HG02759 (cell line): ENCODE data around the gene PMEPA1.

Experiments used
- ATAC-seq: cut with Tn5 transposase; IDR thresholded peaks from one replicate; pipeline ENCODE4 v1.9.1; 2021; ENCODE audit warnings: mild to moderate bottlenecking, moderate library complexity; ENCODE audit not compliant: unreplicated experiment

PMEPA1 gene

DNA sequence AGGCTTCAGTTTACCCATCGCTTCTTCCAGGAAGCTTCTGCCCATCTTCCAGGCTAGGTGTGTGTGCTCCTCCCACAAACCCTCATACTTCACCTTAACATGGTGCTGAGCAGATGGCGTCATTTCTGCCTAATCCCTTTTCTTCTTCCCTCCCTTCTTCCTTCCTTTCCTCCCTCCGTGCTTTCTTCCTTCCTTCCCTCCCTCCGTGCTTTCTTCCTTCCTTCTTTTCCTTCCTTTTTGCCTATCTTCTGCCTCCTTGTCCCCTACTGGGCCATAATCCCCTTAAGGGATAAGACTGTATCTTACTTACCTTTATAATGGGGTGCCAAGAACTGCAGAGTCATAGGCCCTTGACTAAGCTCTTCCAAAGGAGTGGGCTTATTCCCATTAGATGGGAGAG lies 27.5 kb upstream of the PMEPA1 start:
- ATAC-seq: no peak

DNA sequence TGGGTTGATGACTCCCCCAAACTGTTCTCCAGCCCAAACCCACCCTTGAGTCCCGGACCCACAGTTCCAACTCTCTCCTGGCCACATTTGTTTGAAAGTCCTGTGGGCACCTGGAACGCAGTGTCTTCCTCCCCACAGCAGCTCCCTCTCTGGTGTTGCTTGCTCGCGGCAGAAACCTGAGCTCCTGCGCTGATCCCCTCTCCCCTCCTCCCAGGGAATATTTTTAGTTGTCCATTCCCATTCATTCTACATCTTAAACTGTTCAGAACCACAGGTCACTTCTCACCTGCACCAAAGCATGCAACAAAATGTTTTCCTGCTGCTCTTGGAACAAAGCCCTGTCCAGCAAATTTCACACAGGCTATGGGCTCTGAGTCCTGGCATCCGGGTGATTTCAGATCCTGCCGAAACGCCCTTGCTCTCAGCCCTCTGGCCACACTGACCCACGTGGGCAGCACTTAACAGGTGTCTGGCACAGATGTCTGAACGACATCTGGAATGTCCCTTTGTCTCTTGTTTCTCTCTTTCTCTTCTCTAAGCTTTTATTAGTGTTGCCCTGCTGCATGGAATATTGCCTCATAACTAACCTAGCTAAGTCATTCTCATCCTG lies 27.0 kb upstream of the PMEPA1 start:
- ATAC-seq: no peak

DNA sequence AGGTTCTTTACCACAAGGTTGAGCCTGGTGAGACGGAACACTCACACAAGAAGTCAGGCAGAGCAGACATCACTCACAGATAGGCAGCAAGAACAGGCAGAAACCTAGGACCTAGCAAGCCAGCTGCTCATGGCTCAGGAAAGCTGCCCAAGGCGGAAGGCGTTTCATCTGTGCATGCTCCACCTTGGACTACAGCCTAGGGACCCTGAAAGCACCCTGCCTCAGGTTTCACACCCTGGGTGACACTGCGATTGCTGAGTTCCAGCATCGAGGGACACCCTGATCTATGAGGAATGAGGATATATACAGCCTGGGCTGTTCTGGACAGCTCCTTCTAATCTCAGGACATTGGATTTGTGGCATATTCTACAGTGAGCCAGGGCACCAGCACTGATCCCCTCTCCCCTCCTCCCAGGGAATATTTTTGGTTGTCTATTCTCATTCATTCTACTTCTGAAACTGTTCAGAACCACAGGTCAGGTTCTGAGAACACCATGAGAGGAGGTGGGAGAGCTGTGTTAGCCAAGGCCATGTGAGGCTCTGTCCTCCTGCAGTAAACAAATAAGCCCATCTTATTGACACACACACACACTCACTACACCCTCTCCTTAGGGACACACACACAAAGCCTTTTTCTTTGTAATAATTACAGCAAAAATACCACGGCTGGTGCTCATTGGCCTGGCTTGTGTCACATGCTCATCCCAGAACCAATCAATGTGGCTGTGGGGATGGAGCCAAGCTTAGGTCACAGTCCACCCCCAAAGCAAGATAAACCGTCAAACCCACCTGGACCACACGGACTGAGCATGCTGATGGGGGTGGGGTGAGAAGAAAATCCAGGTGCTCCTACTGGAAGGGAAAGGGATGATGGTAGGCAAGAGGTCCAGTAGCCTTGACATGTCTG lies 26.3 kb upstream of the PMEPA1 start:
- ATAC-seq: no peak

DNA sequence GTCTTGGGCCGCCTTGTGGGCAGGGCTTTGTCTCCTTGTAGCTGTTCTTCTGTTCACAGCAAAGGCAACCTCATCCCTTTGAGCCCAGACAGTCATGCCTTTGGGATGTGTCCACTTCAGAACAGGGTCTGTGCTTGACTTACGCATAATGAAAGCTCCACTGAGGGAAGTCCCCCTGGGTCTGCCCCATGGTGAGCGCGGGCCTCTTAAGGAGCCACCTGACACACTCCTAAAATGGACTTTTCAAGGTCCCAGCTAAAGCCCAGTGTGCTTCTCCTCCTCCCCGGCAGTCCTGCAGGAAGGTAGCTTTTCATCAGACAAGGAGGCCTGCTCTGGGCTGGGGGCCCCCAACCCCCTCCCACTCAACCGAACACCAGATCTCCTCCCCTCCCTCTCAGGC lies 24.9 kb upstream of the PMEPA1 start:
- no peak for ATAC-seq

DNA sequence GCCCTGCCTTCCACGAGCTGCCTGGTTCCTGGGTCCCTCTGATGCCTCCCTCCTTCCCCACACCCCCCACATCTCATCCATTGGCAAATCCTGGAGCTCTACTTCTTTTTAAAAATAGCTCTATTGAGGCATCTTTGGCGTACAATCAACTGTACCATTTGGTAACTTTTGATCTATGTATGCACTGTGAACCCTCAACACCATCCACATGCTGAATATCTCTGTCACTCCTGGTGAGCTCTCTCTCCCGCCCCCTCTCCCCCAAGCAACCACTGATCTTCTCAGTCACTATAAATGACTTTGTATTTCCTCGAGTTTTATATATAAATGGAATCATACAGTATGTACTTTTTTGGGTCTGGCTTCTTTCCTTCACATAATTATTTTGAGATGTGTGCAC lies 22.4 kb upstream of the PMEPA1 start:
- ATAC-seq: no peak

DNA sequence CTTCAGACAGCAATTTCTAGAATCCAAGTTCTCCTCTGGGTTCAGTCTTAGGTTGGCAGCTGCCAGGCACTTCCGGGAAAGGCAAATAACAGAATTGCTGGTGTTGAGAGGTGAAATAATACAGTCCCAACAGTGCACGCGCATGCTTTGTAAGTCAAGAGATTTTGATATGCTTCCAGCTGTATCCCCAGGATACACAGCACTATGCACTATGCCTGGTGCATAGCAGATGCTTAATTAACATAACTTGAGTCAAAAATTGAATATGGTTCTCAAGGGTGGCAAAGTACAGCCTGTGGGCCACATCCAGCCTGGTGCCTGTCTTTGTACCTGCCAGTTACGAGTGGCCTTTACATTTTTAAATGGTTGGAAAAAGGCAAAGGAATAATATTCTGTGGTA lies 18.9 kb upstream of the PMEPA1 start:
- ATAC-seq: no peak

DNA sequence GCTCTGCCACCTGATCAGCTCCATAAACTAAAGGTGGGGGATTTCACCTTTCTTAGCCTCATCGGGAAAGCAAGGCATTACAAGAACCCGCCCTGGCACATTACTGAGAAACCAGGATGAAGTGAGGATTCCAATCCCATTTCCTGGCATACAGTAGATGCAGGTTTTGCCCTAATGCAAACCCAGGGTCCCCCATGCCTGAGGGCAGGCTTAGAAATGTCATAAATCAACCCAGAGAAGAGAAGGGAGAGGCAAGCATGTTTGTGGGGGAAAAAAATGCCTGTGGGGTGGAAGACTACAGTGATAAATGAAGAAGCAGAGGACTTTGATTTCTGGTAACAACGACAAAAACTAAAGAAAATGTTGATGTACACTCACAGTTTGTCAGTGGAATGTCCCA lies 18.0 kb upstream of the PMEPA1 start:
- no peak for ATAC-seq

DNA sequence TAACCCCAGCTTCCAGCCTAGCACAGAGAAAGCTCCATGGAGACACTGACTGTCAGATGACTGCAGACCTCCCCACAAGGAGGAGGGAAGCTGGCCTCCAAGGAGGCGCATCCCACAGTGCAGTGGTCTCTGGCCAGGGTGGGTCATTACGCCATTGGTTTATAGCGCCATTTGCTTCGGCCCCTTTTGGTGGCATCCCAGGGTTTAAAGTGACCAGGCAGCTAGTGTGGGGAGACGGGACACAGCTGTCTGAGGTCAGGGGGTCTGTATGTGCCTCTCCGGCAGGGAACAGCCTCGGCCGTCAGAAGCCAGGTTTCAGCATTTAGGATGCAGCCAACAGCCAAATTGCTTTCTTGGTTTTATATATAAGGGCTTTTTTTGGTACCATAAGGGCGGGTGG lies 15.8 kb upstream of the PMEPA1 start:
- ATAC-seq: no peak

DNA sequence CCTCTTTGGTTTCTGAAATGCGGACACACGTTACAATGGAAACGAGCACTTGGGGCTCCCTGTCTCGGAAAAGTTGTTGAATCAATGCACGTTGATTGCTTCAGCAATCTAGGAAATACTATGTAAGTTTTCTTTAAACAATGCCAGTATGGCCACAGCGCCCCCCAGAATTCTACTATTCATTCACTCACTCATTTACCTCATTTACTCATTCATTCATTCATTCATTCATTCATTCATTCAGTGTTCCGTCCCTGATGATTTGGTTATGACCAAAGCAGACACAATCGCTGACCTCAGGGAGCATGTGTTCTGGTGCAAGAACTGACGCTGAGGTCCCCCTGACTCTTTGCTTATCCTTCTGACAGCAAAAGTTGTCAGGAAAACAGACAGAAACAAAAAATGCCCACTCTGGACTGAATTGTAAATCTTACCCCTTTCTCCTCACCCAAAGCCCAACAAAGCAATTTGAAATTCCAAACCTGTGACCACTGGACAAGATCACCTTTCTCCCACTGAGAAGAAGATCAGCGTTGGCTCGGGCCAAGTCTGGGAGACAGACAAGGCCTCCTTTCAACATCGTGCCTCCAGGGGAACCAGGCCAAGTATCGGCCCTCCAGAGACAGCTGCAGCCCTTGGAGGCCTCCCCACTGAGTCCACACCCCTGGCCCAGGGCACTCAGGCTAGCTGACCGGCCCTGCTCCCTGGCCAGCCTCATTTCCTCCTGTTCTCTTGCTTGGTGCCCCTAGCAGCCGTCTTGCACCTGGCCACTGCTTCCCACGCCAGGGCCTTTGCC lies 15.0 kb upstream of the PMEPA1 start:
- ATAC-seq: no peak

DNA sequence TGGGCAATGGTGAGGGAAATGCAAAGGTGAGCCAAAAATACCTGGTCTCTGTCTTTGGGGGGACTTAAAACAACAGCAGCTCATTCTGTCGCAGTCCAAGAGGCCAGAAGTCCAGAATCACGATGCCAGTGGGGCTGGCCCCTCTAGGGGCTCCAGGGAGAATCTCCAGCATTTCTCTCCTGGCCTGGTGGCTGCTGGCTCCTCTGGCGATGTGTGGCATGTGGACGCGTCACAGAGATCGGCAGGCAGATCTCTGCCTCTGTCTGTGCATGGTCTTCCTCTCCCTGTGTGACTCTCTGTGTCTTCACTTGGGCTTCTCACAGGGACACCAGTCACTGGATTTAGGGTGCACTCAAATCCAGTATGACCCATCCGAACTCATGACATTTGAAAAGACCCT lies 14.0 kb upstream of the PMEPA1 start:
- ATAC-seq: no peak

DNA sequence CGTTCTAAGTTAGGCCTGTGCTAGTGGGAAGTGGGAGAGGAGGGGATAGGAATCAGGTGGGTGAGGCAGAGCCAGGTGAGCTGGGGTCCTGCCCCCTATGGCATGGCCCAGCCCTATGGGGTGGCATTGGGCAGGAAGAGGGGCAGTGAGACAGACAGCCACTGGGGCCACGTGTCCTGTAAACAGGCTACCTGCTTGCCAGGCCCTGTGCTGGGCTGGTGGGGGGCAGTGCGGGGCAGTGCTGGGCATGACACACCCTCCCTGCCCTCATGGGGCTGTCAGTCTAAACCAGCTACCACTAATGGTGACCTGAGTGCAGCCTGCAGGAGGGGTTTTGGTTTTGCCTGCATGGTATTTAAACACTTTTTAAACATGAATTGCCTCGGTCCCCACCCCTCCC lies 10.1 kb upstream of the PMEPA1 start:
- ATAC-seq: no peak

DNA sequence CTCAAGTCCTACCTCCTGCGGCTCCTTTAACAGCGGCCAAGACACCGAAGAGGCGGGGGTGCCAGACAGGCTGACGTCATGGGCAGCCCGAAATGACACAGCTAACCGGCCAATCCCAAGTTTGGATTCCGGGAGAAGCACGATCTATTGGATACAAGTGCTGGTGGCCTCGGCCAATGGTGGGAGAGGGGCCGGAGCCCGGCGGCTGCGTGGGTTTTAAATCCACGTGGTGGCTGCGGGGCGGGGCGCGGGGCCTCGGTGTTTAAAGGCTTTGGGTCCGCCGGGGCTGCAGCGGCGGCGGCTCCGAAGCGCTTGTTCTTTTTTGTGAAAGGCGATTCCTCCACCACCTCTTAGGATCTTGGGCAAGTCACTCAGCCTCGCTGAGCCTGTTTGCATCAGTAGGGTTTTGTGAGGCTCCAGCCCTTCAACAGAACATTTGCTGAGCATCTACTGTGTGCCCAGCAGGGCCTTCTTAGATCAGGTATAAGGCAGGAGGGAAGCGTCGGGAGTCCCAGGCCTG lies 8.7 kb upstream of the PMEPA1 start:
- peak; percentile 99 for ATAC-seq

DNA sequence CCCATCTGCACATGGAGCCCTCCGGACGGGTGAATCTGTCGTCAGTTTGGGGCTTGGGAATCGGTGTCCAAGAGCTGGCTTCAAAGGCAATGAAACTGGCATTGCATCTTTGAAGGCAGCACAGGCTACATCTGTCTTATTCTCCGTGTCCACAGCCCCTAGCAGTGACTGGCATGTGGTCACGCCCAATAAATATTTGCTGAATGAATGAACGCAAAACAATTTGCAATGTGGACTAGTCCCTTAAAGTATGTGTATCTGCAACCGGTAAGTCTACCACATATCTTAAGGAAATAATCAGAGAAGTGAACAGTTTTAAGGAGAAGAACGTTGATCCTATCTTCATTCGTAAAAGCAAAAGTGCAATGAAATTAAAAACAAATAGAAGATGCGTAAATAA lies 8.0 kb upstream of the PMEPA1 start:
- ATAC-seq: no peak

DNA sequence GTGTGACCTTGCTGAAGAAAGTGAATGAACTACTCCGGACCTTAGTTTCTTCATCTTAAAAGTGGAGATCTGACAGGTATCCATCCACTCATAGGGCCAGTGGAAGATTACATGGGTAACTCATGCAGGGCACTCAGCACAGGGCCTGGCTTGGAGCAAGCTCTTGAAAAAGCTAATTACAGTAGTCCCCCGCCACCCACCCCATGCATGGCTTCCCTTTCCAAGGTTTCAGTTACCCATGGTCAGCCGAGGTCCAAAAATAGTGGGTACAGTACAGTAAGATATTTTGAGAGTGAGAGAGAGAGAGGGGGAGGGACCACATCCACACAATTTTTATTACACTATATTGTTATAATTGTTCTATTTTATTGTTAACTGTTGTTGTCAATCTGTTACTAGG lies 7.1 kb upstream of the PMEPA1 start:
- ATAC-seq: no peak

DNA sequence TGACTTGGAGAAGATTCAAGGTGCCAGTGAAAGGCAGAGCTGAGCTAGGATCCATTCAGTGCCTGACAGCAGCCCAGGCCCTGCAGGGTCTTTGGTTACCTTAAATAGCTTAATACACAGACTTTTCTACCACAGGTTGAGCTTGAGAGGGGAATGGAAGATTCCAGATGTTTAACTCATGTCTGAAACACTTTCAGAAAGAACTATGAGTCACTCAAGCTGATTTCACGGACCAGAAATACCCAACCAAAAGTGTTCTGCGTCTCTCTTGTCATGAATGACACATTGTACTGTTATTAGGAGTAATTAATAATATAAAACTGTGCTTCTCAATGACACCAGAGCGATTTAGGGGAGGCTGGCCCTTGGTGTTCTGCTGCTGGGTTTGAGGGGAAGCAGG lies 6.4 kb upstream of the PMEPA1 start:
- ATAC-seq: no peak

DNA sequence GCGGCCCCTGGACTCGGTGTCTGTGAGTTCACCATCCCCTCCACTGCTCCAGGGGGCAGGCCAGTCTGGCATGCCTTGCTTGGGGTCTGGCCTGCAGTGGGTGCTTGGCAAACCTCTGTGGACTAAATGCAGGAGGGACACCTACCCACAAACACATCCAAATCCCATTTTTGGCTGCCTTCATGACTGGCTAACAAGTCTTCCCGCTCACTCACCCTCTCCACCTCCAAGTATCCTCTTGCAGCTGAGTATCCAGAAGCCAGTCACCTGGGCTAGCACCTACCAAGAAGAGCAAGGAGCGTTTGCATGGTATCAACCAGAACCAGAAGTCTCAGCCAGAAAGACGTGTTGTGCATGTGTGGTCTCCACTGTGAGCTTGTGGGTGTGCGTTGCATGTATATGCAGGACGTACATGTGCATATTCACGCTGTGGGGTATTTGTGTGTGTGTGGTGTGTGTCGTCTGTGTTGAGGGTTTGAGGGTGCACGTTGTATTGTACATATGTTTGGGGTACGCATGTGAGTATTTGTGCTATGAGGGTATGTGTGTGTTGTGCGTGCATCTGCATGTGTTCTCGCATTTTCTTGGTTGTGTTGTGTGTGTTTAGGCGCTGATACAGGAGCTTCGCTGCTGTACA lies 5.6 kb upstream of the PMEPA1 start:
- ATAC-seq: no peak

DNA sequence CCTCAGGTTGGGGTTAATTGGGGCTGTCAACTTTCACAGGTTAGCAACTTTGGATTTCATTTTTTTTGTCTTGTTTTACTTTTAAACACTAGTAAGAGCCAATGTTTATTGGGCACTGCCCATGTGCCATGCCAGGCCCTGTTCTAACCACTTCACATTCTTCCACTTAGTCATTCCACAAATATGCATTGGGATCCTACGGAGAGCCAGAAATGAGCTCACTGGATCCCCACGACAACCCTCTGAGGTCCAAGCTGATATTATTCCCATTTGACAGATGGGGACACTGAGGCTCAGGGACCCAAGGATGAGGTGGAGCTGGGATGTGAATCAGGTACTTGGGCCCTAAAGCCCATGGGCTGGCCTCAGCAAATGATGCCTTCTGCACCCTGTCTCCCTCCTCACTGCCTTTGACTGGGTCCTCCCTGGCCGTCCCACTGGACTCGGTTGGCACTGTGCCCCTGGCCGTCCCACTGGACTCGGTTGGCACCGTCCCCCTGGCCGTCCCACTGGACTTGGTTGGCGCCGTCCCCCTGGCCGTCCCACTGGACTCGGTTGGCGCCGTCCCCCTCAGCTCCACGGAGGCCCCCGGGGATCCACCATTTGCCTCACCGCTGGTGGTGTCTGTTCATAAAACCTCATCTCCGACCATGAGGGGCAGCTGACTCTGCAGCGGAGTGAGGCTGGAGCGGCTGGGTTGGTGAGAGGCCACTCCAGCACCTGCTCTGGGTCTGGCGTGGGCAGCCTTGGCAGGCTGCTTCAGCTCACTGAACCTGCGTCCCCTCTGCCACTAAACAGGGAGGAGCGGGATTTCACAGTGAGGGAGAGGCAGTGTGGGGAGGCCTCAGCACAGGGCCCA lies 4.8 kb upstream of the PMEPA1 start:
- no peak for ATAC-seq

DNA sequence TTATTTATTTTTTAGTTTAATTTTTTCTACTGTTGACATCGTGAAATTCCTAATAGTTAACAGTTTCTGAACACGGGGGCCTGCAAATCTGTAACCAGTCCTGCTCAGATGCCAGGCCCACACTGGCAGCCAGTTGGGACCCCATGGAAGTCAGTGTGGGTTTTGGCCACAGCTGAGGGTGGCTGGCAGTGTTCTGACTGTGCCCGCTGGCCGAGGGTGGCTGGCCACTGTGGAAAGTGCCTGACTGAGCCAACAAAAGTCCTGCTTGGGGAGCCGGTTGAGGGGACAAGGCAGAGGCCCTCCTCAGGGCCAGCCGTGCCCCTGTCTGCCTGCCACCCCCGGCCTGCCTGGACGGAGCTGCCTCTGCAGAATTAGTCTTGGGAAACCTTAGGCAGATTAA lies 4.1 kb upstream of the PMEPA1 start:
- no peak for ATAC-seq

DNA sequence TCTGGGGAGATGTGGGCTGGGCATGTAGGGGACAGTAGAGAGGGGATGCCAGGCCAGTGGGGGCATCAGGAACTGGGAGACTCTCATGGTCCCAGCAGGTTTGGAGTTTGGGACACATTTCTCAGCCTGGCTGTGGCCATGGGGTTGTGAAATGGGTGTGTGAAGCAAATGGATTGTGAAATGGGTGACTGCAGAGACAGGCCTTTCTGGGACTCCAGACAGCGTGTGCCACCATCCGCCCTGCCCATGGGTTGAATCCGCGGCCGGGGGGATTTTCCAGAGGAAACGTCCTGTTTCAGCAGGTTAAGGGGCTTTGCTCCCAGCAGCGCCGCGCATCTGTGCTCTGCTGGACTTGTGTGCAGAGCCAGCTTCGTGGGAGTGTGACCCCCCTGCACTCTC lies 3.7 kb upstream of the PMEPA1 start:
- ATAC-seq: no peak

DNA sequence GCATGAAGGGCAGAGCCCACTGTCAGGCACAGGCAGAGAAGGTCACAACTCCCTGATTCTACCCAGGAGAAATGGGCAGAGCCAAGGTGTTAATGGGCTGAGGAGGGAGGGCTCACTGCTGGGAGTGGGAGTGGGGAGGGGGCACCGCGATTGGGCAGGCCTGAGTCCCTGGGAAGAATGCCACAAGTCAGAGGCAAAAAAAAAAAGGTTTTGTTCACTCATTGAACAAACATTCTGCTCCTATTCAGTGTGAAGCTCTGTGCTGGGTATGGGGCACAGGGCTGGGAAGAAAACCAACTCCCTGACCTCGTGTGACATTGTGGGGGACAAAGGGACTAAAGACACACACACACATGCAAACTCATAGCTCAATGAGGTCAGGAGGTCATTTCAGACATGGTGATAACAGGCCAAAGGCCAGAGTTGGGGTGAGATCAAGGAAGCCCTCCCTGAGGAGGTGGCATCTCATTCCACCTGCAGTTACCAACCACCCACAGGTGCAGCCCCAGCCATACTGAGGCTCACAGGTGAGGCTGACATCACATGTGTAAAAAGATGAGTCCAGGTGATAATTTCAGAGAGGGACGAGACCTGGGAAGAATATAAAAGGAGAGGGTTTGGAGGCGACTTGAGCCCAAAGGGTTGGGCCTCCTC lies 3.2 kb upstream of the PMEPA1 start:
- ATAC-seq: no peak
